Testis (tissue), 3 donors: Measurements from ENCODE around the gene YJU2. TPM values are rescaled to one million over a fixed set of nuclear protein-coding genes. Genes with fewer than 3 reads are reported as not detected.
A peak's percentile ranks its signal among the peaks of the same experiment; 100 is the strongest.

Experiments used
- DNase-seq: peaks from one replicate; pipeline ENCODE4 v3.0.0-alpha.2; 2019
- H3K27ac ChIP-seq, 2 donors: fragments of 200-600 bp; sonication (generic); one replicate each; pipeline ENCODE4 v1.5.1; 2019
- H3K27me3 ChIP-seq: fragments of 200-600 bp; sonication (generic); one replicate; pipeline ENCODE4 v1.5.1; 2019
- H3K36me3 ChIP-seq: fragments of 200-600 bp; sonication (generic); one replicate; pipeline ENCODE4 v1.5.1; 2017; ENCODE audit warnings: low read depth; ENCODE audit errors: missing control alignments
- H3K4me1 ChIP-seq: fragments of 200-600 bp; sonication (generic); one replicate; pipeline ENCODE4 v1.5.1; 2019
- H3K4me3 ChIP-seq, 2 donors: fragments of 200-600 bp; sonication (generic); one replicate each; pipeline ENCODE4 v1.5.1; 2017 to 2019
- H3K9me3 ChIP-seq: fragments of 200-600 bp; sonication (generic); one replicate; pipeline ENCODE4 v1.5.1; 2017
- POLR2A ChIP-seq: fragments of 450-650 bp; IDR thresholded peaks from one replicate; pipeline ENCODE4 v1.6.1; 2017; ENCODE audit warnings: antibody characterized with exemption, mild to moderate bottlenecking, moderate library complexity
- WGBS, 2 donors: methylation state at CpG; one replicate each; pipeline ENCODE4 v1.1.5; 2018; 5-methylcytosine and 5-hydroxymethylcytosine counted together
- intact Hi-C: fragments of 100-400 bp; cut with DNase I; formaldehyde crosslinking; loops from one replicate; pipeline ENCODE4 v1.15.1; 2023; ENCODE audit warnings: low total_unique reads
- polyA plus RNA-seq: library from polyadenylated mRNA; stranded (reverse); fragments of 350-450 nt; fragmentation: Illumina TruSeq; extraction: RNeasy Lipid Tissue Mini Kit (QIAGEN cat#74804); gene quantifications from one replicate; pipeline ENCODE4 v1.2.3, GENCODE V29; 2014; ENCODE audit warnings: low read depth, low replicate concordance; ENCODE audit not compliant: insufficient read depth
- total RNA-seq, 2 donors: library from RNA; depleted of rRNA; stranded (reverse); fragments of >200 nt; gene quantifications; one replicate each; pipeline ENCODE4 v1.2.3, GENCODE V29; 2016
- TF ChIP-seq, protein P1 (sequence below), 3 experiments: fragments of 450-650 bp in 2 of 3; fragments of 200-600 bp in 1 of 3; sonication (generic) in 1 of 3; IDR thresholded peaks; one replicate each; pipeline ENCODE4 v1.5.1; 2016 to 2019; ENCODE audit warnings: antibody characterized with exemption in 3 of 3, mild to moderate bottlenecking in 2 of 3, moderate library complexity in 1 of 3

Gene YJU2
- total and polyA plus RNA-seq, 3 donors from 2014 or later, result 26.1 to 36.6 (median 31.1) TPM

DNA sequence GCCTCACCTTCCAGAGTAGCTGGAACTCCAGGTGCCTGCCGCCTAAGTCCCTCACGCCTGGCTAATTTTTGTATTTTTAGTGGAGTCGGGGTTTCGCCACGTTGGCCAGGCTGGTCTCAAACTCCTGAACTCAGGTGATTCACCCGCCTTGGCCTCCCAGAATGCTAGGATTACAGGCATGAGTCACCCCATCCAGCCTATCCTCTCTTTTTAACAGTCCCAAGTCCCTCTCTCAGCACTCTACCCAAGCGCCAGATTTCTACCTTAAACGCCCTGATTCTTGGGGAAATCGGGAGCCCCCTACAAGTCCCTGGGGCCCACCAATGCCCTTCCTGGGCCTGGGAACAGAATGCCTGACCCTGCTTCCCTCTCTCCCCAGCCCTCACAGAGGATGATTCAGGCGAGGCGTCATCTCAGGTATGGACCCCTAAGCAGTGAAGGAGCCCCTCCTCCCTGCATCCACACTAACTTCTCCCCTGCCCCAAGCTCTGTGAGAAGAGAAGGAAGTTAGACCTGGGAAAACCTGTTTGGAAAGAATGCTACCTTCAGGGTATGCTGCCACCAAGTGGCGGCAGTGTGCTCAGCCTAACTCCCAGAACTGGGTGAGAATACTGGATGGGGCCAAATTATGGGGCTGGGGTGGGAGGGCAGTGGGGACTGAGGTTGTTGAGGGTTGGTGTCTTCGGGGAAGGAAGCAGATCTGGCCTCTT is 38.3 kb upstream of the YJU2 start:
- no peak for TF ChIP-seq POLR2A
- TF ChIP-seq, protein P1, sequence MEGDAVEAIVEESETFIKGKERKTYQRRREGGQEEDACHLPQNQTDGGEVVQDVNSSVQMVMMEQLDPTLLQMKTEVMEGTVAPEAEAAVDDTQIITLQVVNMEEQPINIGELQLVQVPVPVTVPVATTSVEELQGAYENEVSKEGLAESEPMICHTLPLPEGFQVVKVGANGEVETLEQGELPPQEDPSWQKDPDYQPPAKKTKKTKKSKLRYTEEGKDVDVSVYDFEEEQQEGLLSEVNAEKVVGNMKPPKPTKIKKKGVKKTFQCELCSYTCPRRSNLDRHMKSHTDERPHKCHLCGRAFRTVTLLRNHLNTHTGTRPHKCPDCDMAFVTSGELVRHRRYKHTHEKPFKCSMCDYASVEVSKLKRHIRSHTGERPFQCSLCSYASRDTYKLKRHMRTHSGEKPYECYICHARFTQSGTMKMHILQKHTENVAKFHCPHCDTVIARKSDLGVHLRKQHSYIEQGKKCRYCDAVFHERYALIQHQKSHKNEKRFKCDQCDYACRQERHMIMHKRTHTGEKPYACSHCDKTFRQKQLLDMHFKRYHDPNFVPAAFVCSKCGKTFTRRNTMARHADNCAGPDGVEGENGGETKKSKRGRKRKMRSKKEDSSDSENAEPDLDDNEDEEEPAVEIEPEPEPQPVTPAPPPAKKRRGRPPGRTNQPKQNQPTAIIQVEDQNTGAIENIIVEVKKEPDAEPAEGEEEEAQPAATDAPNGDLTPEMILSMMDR (IDR thresholded peaks at IDR 0.05), result peak in 1 of 3 experiments; percentile 16
- Histone ChIP-seq H3K36me3 (no peaks in the 10 kb centered on the region), H3K9me3 (no peaks in the 10 kb centered on the region), H3K27ac (no peak overlapping the region), H3K4me1 (peaks cover 2% of the 10 kb centered on the region), H3K4me3 (no peak overlapping the region), H3K27me3 (no peaks in the 10 kb centered on the region)
- no peak for DNase-seq
- intact Hi-C loops, result no loop called here
- 76 to 85% methylated on average over 13 of the region's 13 CpGs for WGBS, 2 donors

DNA sequence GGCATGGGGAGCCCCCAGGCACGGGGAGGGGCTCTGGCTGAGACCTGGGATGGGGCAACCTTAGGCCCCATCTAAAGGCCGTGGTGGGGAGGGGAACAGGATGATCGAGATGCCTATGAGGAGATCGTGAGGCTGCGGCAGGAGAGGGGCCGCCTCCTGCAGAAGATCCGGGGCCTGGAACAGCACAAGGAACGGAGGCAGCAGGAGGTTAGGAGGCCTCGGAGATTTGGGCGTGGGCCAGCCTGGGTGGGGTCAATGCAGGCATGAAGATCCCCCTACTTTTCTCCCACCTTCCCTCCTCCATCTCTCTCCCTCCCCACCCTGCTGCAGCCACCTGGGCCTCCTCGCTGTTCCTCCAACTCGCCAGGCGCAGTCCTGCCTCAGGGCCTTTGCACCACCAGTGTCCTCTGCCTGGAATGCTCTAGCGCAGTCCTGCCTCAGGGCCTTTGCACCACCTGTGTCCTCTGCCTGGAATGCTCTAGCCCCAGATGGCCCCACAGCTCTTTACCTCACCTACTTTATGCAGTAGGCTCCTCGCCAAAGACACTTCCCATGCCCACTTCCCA is 36.6 kb upstream of the YJU2 start:
- no peak for TF ChIP-seq POLR2A
- TF ChIP-seq, protein P1 (IDR thresholded peaks at IDR 0.05), result no peak
- 79 to 92% methylated on average over 12 to 15 of the region's 15 CpGs for WGBS, 2 donors

DNA sequence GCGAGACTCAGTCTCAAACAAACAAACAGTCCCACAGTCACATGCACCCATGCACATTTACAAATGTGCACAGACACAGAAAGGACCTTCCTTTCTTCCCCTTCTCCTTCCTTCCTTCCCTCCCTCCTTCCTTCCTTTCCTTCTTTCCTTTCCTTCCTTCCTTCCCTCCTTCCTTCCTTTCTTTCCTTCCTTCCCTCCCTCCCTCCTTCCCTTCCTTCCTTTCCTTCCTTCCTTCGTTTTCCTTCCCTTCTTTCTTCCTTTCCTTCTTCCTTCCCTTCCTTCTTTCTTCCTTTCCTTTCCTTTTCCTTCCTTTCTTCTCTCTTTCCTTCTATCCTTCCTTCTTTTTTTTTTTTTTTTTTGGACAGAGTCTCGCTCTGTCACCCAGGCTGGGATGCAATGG is 33.8 kb upstream of the YJU2 start:
- 74 to 88% methylated on average over 3 of the region's 3 CpGs for WGBS, 2 donors

More for the DNA sequence above, 36.6 kb upstream of the YJU2 start:
- no peak overlapping the region for H3K4me3 ChIP-seq
- no peaks in the 10 kb centered on the region for H3K27me3 ChIP-seq
- H3K27ac ChIP-seq, result no peak overlapping the region
- no peak for DNase-seq
- no peaks in the 10 kb centered on the region for H3K36me3 ChIP-seq
- intact Hi-C loops, result no loop called here
- H3K4me1 ChIP-seq, result no peaks in the 10 kb centered on the region
- no peaks in the 10 kb centered on the region for H3K9me3 ChIP-seq

GRCh38 chr19:4215807-4216206 is 31.1 kb upstream of the YJU2 start:
- intact Hi-C loops, result no loop called here
- no peak overlapping the region for H3K27ac ChIP-seq
- no peaks in the 10 kb centered on the region for H3K27me3 ChIP-seq
- H3K9me3 ChIP-seq, result no peaks in the 10 kb centered on the region
- no peak for TF ChIP-seq POLR2A
- DNase-seq, result no peak
- no peaks in the 10 kb centered on the region for H3K4me1 ChIP-seq
- H3K4me3 ChIP-seq, result no peak overlapping the region
- no peaks in the 10 kb centered on the region for H3K36me3 ChIP-seq
- 44% methylated on average over 4 to 10 of the region's 10 CpGs for WGBS, 2 donors

More for the DNA sequence above, 33.8 kb upstream of the YJU2 start:
- Histone ChIP-seq H3K4me3 (no peak overlapping the region), H3K36me3 (no peaks in the 10 kb centered on the region), H3K27ac (no peak overlapping the region), H3K9me3 (no peaks in the 10 kb centered on the region), H3K27me3 (no peaks in the 10 kb centered on the region), H3K4me1 (no peaks in the 10 kb centered on the region)
- intact Hi-C loops, result no loop called here
- no peak for DNase-seq
- no peak for TF ChIP-seq POLR2A
- TF ChIP-seq, protein P1 (IDR thresholded peaks at IDR 0.05), result no peak

- intact Hi-C loops, result no loop called here
- H3K4me3 ChIP-seq, result no peak overlapping the region
- no peaks in the 10 kb centered on the region for H3K36me3 ChIP-seq
- no peaks in the 10 kb centered on the region for H3K4me1 ChIP-seq
- no peak overlapping the region for H3K27ac ChIP-seq
- no peaks in the 10 kb centered on the region for H3K9me3 ChIP-seq
- H3K27me3 ChIP-seq, result no peaks in the 10 kb centered on the region
- TF ChIP-seq, protein P1 (IDR thresholded peaks at IDR 0.05), result no peak
- no peak for TF ChIP-seq POLR2A
- no peak for DNase-seq
- 79 to 80% methylated on average over 6 of the region's 6 CpGs for WGBS, 2 donors
Measured at GRCh38 chr19:4216846-4217245, 30.0 kb upstream of the YJU2 start.
